GM19467 (cell line): ENCODE results near the gene LDB1.

Source experiments
- ATAC-seq: cut with Tn5 transposase; IDR thresholded peaks from one replicate; pipeline ENCODE4 v1.9.1; 2021; ENCODE audit warnings: mild to moderate bottlenecking, moderate library complexity; ENCODE audit not compliant: unreplicated experiment

The LDB1 gene

DNA sequence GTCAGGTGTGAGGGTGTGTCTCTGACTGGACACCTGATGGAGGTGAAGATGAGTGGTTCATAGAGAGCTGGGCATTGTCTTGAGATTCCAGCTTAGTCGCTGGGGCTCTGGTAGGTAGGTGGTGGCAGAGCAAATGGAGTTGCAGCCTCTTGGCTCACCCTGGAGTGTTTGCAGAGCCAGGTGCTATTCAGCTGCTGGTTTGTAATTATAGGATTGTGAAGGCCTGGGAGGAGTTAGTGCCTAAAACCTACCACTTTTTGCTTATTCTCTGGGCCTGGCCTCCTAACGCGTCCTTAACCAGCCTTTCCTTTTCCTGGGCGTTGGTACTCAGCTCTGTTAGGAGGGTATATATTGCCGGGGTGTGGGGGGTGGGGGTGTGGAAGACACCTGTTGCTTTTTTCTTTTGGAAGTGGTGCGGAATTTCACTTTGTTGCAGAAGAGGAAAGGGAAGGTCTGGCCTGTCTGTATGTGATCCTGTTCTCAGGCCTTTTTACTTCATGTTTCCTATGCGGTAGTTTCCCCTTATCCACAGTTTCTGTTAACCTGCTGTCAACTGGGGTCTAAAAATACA is 15.9 kb upstream of the LDB1 start:
- no peak for ATAC-seq

DNA sequence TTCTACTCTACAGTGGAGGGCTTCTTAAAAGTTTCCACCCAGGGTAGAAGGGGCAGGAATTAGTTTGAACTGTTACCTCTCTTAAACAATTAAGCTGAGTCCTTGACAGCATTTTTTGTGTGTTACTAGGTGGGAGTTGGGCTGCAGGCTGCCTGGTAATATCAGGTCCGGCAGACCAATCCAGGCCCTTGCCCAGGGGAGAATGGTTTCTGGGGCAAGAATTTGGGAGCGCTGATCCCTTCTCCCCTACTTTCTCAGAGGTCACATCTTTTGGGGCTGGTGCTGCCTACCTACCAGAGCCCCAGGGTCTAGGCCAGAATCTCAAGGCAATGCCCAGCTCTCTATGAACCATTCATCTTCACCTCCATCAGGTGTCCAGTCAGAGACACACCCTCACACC is 14.2 kb upstream of the LDB1 start:
- no peak for ATAC-seq

DNA sequence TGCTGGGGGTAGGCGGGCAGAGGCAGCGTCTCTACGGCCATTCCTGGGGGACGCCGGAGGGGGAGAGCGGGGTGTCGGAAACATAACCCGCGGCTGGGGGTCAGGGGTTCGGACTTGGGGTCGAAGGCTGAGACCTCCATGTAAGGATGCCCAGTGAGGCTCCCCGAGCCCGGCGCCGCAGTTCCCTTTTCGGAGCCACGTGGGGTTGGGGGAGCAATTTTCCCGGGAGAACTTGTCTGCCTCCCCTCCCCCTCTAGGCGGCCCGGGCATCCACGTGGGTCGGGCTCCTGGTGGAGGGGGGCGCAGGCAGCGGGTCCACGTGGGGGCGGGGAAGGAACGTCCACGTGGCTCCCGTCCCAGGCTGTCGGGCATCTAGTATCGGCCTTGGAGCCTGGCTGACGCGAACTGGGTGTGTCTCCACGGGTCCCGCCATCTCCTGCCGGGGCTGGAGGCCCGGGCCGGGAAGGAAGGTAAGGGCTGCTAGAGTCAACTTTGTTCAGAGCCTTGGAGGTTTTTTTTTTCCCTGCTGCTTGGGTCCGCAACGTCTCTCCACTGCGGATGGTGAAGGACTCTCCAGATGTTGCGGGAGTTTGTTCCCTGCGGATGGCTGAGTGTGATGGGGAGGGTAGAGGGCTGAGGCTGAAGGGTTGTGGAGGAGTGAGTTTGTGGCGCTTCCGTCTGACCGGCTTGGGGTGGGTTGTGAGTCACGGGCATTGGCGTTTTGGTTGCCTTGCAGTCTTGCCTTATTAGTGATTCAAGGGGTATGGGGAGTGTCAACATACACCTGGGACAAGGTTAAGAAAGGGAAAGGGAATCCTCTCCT is 13.4 kb upstream of the LDB1 start:
- no peak for ATAC-seq

DNA sequence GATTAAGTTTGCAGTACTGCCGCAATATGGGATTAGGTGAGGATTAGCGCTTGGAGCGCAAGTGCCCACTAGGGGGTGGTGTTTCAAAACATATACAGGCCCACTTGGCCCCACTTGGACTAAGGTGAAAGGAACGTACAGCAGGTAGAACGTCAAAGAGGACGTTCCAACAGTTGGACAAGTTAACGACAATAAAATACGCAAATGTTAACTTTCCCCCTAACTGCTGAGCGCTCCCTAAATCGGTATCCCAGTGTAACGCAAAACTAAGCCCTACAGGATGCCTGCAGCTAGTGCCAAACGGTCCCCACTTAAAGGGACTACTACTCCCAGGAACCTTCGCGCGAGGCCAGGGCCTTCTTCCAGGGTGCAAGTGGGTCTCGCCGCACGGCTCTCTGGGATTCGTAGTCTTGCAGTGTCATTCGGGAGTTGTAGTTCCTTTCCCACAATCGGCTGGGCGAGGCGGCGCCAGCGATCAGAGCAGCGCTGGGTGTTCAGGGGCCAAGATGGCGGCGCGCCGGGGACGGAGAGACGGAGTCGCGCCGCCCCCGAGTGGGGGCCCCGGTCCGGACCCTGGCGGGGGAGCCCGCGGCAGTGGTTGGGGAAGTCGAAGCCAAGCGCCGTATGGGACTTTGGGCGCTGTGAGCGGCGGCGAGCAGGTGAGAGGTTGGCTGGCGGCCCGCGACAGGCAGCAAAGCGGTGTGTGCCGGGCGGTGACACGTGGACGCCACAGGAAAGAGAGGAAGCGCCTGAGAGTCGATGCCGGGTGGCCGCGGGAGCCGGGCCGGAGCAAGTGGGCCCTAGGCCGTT is 12.6 kb upstream of the LDB1 start, which contains the start of gene PPRC1:
Gene PPRC1, plus strand, starts transcription at position 478 of the 810 bp plus-strand sequence. Its CDS starts 29 bp downstream, at position 507.
- ATAC-seq, result peak; percentile 90

DNA sequence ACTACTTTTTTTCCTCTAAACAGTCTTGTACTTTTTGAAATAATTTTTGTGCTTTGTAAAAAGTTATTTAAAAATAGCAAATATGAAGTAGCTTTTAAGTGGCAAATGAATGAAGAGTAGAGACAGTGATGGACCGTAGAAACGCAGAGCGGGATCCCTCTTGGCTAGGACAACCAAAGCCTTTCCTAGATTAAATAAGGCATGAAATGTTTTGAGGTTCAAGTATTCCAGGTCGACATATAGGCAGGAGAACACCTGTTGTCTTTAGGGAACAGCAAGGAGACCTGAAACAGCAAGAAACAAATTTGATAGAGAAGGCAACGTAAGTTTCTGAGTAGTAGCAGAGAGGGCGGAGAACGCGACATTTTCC is 12.0 kb upstream of the LDB1 start:
- no peak for ATAC-seq

DNA sequence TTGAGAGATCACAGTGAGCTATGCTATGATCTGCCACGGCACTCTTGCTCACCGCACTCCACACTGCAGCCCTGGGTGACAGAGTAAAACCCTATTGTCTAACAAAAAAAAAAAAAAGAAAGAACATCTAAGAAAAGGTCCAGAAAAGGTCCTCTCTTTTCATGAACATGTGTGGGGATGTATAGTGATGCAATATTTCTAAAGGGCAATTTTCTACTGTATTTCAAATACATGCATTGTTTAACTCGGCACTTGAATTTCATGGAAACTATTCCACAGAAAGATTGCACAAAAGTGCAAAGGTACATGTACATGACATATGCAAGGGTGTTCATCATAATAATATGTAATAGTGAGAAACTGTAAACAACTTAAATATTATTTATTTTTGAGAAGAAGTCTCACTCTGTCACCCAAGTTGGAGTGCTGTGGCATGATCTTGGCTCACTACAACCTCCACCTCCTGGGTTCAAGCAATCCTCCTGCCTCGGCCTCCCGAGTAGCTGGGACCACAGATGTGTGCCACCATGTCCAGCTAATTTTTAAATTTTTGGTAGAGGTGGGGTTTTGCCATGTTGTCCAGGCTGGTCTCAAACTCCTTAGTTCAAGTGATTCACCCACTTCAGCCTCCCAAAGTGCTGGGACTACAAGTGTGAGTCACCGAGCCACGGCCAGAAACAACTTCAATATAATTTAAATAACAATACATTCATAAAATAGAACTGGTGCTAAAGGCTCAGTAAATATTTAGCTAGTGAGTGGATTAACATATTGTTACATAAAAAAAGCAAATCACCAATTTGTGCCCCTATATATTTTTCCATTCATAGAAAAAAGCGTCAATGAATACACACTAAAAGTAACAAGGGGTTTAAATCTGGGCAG is 11.4 kb upstream of the LDB1 start:
- no peak for ATAC-seq

DNA sequence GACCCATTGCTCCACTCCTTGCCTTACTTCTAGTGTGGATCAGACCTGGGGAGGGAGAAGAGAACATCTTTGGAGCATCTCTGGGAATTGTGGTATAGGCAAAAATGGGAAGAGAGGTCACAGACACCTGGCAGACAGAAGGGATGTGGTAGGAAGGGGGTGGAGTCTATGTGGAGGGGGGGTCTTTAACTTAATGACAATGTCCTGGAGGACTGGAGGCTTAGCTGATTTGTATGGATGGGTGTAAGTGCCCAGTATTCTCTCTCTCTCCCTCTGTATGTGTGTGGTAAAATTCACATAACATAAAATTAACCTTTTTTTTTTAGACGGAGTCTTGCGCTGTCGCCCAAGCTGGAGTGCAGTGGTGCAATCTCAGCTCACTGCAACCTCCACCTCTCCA is 3.1 kb upstream of the LDB1 start:
- ATAC-seq, result no peak

DNA sequence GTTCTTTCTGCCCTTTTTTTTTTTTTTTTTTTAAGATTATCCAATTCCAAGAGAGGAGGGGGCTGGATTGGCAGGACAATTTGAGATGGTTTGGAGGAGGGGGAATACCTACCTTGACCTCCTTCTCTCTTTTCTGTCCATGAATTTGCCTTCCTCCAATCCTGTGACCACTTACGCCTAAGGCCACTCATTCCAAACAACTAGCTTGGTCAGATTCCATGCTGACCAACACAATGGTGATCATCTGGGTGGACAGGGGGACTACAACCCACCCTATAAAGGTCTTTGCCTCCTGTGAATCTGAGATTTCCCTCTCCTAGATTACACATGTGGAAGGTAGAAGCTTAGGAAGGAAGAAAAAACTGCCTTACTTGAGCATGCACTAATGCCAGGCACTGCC is 2.3 kb upstream of the LDB1 start:
- ATAC-seq, result no peak

DNA sequence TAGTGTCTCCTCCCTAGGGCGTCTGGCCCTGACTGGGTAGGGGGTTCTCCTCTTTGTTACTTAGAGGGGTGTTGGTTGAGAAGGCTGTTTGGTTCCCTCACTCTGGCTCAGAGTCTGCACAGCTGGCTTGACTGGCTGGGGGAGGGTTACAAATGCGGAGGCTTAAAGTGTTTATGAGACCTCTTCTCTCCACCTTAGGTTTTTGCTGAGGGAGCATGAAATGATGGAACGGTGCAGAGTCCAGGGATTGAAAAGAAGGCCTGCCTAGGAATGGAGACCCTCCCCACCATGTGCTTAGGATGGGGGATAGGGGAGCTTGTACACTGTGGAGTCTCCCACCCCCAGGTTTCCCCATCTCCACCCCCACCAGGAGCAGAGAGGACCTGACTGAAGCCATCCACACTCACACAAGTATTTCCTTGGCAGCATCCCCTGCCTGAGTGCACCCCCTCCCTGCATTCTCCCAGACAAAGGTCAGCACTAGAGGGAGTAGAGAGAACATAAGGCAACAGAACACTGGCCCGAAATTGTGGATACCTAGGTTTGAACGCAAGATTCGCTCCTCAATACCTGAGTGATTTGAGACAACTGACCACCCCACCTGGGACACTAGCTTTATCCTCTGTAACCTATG is 1.7 kb upstream of the LDB1 start:
- ATAC-seq, result no peak

DNA sequence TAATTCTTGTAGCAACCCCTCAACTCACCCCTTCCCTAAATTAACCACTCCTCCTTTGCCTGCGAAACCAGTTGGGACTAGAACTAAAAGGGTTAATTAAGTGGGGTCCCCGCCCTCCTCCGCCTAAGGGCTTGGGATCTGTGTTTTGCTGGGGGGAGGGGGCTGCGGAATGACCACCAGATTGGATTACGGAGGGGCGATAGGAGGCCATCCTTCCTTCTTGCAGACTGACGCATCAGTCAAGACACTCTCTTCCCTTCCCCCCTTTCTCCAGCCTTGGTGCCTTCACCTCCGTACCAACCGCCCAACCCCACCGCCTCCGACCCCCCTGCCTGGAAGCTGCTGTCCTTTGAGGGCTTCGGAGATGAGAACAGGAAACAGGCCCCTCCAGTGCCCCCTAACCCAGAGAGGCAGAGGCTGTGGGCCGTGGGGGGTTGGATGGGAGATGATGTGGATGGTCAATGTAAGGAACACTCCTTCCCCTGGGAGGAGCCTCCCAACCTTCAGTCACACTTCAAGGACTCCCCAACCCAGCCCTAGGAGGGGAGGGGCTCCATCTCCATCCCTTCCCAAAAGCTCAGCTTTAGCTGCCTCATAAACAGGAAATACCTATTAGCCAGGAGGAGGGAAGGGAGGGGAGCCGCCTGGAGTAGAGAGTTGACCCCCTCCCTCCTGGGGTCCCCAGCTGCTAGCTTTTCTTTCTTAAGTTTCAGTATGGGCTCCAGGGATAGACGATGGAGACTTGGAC is 997 bp upstream of the LDB1 start:
- no peak for ATAC-seq

DNA sequence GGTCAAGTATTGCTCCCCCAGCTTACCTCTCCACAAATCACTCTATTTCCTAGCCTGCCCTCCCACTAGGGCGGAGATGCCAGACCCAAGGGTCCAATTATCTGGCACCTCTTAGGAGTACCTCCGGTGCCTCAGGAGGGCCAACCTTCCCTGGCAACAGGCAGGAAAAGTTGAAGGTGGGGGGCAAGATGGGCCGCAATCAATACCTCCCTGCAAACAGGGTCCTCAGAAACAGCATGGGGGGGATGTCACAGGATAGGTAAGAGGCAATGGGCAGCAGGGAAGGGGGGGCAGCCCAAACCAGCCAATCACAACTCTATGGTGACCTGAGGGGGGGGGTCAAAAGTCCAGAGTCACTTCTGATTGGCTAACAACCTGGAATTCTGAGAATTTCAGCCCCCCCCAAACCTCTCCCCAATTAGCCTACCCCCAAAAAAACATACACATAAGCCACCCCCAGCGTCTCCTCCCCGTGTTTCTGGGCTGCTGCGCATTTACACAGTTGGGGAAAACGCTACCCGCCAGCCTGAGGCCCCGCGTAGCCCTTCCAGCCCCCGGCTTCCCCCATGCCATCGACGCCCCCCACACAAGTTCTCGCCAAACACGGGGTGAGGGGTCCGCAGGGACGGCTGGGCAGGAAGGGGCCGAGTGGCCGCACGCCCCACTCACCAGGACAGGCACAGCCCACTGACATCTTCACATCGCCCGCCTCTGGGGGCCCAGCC is 589 bp downstream of the LDB1 start:
- ATAC-seq, result no peak

DNA sequence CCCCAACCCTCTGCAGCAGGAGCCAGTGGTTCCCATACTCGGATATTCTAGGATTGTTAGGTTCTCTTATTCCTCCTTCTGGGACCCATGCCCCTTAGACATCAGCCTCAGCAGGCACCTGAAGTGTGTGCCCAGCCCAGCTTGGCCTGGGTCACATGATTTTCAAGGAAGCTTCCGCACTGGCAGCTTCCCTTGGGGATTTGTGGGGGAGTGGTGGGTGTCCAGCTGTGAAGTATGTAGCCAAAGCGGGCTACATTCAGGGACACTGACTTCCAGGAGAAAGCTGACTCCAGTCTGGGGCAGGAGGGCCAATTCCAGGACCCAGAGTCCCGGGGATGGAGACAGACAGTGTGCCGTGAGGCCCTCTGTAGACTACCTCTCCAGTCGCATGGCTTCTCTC is 1.3 kb downstream of the LDB1 start:
- no peak for ATAC-seq

DNA sequence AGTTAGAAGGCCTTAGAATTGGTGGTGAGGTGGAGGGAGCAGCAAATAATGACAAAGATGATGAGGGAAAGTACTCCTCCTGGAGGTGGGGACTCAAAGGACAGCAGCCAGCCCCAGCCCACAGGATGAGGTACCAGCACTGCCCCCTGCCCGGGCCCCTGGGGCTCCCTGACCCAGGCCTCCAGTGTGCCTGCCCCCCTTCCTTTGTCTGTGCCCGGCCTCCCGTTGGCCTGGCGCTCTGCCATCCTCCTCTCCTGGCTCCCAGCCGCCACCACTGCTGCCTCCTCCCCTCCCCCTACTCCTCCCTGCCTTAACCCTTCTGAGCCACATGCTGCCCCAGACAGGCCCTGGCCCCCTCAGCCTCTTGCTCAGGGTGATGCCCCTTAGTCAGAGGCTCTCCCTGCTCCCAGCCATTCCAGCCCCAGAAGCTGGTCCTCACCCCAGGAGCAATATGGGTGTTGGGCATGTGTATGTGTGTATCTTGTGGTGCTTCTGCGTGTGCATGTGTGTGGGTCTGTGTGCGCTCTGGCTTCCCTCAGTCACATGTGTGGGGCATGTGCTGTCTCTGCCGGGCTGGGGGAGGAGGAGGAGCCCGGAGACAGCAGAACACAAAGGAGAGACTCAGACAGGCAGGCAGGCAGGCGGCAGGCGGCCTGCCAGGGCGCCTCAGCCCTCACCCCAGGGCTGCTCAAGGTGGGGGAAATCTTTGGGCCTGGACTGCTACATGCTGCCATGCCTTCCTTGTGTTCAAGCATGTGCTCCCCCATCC is 2.6 kb downstream of the LDB1 start:
- ATAC-seq, result no peak

DNA sequence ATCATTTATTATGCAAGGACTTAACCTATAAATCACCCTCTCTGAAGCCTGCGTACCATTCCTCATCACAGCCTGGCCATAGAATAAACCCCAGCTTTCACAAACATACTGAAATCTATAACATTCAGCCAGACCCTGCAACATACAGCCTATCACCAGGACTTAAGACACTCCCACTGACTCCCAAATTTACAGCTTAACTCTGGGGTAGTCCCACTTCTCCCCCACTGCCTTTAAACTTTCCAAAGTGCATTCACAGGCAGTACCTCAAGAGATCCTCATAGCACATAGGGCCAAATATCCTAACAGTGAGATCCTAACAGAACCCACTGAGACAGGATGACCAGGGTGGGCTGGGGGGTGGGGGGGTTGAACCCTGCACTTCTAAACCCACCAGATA is 3.5 kb downstream of the LDB1 start:
- no peak for ATAC-seq

DNA sequence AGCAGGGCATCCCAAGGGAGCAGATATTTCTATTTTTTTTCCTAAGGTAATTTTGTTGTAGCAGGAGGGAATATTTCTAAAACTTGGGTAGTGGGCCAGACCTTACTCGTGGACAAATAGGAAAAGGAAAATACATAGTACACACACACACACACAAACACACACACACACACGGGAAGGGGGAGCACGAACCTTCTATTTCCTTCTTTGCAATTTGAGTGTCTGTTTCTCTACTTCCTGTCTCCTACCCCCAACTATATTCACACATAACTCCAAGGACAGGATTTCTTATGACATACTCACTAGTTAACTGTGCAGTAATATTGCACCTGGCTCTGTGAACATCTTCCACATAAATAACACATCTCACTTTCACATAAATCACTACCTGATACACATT is 4.4 kb downstream of the LDB1 start:
- no peak for ATAC-seq

DNA sequence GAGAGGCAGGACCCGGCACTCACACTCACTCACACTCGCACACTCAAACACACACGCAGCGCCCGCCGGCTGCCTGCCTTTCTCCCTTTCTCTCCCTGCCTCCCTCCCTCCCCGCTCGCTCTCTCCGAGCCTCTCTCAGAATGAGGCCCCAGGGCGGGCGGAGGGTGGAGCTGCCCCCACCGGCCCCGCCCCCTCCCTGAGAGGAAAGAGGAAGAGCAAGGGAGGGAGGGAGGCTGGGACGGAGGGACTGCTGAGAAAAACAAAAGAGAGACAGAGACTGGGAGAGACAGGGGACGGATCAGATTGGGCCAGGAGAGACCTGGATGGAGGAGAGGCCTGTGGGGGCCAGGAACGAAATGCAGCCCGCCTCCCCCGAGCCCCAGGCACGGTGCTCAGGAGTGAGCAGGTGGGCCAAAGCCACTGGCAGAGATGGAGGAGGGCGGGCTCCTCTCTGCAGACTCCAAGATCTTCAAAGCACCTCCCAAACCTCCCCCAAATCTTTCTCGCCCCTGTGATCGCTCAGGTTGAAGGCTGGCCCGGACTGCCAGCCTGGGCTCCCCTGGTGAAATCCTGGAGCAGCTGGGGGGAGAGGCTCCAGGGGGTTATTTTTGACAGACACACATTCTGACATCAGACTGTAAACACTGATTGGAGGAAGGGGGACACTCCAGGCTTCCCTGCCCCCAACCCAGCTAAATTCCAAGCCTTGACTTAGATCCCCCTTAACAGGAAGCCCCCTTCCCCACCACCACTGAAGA is 5.1 kb downstream of the LDB1 start:
- peak; percentile 53 for ATAC-seq
